ENCODE results near the gene B4GALNT4. TPM values are rescaled to one million over a fixed set of nuclear protein-coding genes. Genes with fewer than 3 reads are reported as not detected.

B4GALNT4 gene, protein sequence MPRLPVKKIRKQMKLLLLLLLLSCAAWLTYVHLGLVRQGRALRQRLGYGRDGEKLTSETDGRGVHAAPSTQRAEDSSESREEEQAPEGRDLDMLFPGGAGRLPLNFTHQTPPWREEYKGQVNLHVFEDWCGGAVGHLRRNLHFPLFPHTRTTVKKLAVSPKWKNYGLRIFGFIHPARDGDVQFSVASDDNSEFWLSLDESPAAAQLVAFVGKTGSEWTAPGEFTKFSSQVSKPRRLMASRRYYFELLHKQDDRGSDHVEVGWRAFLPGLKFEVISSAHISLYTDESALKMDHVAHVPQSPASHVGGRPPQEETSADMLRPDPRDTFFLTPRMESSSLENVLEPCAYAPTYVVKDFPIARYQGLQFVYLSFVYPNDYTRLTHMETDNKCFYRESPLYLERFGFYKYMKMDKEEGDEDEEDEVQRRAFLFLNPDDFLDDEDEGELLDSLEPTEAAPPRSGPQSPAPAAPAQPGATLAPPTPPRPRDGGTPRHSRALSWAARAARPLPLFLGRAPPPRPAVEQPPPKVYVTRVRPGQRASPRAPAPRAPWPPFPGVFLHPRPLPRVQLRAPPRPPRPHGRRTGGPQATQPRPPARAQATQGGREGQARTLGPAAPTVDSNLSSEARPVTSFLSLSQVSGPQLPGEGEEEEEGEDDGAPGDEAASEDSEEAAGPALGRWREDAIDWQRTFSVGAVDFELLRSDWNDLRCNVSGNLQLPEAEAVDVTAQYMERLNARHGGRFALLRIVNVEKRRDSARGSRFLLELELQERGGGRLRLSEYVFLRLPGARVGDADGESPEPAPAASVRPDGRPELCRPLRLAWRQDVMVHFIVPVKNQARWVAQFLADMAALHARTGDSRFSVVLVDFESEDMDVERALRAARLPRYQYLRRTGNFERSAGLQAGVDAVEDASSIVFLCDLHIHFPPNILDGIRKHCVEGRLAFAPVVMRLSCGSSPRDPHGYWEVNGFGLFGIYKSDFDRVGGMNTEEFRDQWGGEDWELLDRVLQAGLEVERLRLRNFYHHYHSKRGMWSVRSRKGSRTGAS
- total RNA-seq, result 4.5 and 4.9 TPM in 2 replicates

DNA sequence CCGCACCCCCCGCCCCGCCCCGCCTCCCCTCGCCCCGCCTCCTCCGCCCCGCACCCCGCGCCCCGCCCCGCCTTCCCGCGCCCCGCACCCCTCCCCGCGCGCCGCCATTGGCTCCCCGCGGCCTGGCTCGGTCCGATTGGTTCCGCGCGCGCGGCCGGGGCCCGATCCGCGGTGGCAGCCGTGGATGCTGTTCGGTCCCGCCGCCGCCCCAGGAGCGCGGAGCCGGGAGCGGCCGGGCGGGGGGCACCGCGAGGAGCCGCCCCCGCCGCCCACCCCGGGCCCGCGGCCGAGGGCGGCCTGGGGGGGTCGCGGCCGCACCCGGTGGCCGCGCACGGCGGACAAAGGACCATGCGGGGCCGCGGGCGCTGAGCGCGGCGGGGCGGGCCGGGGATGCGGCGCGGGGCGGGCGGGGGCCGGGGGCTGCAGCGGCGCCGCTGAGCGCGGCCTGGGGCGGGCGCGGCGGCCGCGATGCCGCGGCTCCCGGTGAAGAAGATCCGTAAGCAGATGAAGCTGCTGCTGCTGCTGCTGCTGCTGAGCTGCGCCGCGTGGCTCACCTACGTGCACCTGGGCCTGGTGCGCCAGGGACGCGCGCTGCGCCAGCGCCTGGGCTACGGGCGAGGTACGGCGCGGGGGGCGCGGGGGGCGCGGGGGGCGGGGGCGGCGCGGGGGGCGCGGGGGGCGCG, at the start of gene B4GALNT4:
Gene B4GALNT4 (plus strand): TSS at position 164 of the 683 bp plus-strand sequence. CDS start 305 bp downstream, at position 469.

GRCh38 chr11:394034-394857, 24.9 kb downstream of the B4GALNT4 start, which contains the start of gene PKP3:
Gene PKP3, plus strand, starts transcription at chr11:394209. Its CDS starts 84 bp downstream, at chr11:394293.

Other genes starting within 250 kb of the B4GALNT4 start
- not detected in 2 replicates for gene SCGB1C1, start 176.4 kb upstream of the B4GALNT4 start, total RNA-seq
- gene BET1L, start 162.1 kb upstream of the B4GALNT4 start, total RNA-seq, result 17.8 and 19.1 TPM in 2 replicates
- gene RIC8A, start 161.8 kb upstream of the B4GALNT4 start, total RNA-seq, result 132 and 186 TPM in 2 replicates
- 9.6 and 10.9 TPM in 2 replicates for gene SIRT3, start 133.2 kb upstream of the B4GALNT4 start, total RNA-seq
- gene PSMD13, start 132.5 kb upstream of the B4GALNT4 start, total RNA-seq, result 102 and 127 TPM in 2 replicates
- under 0.01 TPM in 1 of 2 replicates, not detected in the other for gene NLRP6, start 91.1 kb upstream of the B4GALNT4 start, total RNA-seq
- 5.8 and 9.6 TPM in 2 replicates for gene PGGHG, start 80.4 kb upstream of the B4GALNT4 start, total RNA-seq
- gene IFITM5, start 70.0 kb upstream of the B4GALNT4 start, total RNA-seq, result not detected in 2 replicates
- gene IFITM2, start 61.7 kb upstream of the B4GALNT4 start, total RNA-seq, result 18.9 and 32.1 TPM in 2 replicates
- 20.1 and 20.8 TPM in 2 replicates for gene IFITM1, start 55.5 kb upstream of the B4GALNT4 start, total RNA-seq
- gene IFITM3, start 48.6 kb upstream of the B4GALNT4 start, total RNA-seq, result 32.5 and 56.2 TPM in 2 replicates
- 1.5 and 3.2 TPM in 2 replicates for gene PKP3, start 24.7 kb downstream of the B4GALNT4 start, total RNA-seq
- 9.3 and 16.5 TPM in 2 replicates for gene SIGIRR, start 45.5 kb downstream of the B4GALNT4 start, total RNA-seq
- gene ANO9, start 72.5 kb downstream of the B4GALNT4 start, total RNA-seq, result under 0.01 TPM in 1 of 2 replicates, not detected in the other
- gene PTDSS2, start 80.8 kb downstream of the B4GALNT4 start, total RNA-seq, result 34.9 and 37.8 TPM in 2 replicates
- 385 and 511 TPM in 2 replicates for gene RNH1, start 137.7 kb downstream of the B4GALNT4 start, total RNA-seq
- gene HRAS, start 166.1 kb downstream of the B4GALNT4 start, total RNA-seq, result 68.8 and 70.8 TPM in 2 replicates
- gene LRRC56, start 168.0 kb downstream of the B4GALNT4 start, total RNA-seq, result 0.95 and 1.0 TPM in 2 replicates
- gene LMNTD2, start 191.2 kb downstream of the B4GALNT4 start, total RNA-seq, result 0.47 TPM in 1 of 2 replicates, not detected in the other
- 0.34 and 2.0 TPM in 2 replicates for gene RASSF7, start 191.5 kb downstream of the B4GALNT4 start, total RNA-seq
- 17.9 and 18.0 TPM in 2 replicates for gene PHRF1, start 207.0 kb downstream of the B4GALNT4 start, total RNA-seq
- 4.9 and 5.8 TPM in 2 replicates for gene IRF7, start 246.5 kb downstream of the B4GALNT4 start, total RNA-seq